ENCODE measurements around the gene DDR1. TPM values are rescaled to one million over a fixed set of nuclear protein-coding genes. Genes with fewer than 3 reads are reported as not detected.

DDR1 gene
- total RNA-seq, 2 experiments from 2014 or later: 6.5 to 6.6 TPM

DNA sequence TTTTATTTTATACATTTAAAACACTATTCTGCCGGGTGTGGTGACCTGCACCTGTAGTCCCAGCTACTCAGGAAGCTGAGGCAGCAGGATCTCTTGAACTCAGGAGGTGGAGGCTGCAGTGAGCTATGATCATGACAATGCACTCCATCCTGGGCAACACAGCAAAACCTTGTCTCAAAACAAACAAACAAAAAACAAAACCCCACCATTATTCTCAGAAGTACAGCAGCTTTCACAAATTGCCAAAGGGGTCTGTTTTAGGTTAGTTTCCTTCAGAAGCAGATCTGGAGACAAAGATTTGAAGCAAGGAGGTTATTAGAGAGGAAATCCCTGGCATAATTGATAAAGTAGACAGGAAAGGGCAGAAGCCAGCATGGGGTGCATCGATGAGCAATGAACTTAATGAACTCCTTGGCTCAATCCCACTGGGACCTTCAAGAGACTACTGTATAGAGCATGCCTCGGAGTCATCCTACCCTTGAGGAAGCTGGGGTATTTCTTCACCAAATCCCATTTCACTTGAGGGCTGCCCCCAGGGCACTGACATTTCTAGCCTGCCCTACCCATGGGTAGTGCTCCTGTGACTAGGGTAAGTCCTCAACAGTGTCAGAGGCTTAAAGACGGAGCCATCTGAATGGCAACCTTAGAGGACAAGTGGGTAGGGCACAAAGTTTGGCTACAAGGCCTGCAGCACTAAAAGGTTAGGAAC lies 43.2 kb upstream of the DDR1 start:
- Mint-ChIP-seq H3K9me3 (no peaks in the 10 kb centered on the region), H3K36me3 (ENCODE audit: low read depth) (no peaks in the 10 kb centered on the region), H3K4me3 (no peak overlapping the region), H3K4me1 (ENCODE audit: low read depth) (peaks cover 16% of the 10 kb centered on the region), H3K27ac (no peak overlapping the region), H3K27me3 (no peaks in the 10 kb centered on the region)
- H3K27me3 ChIP-seq (ENCODE audit: control insufficient read depth in 1 of 2, insufficient read depth in 2 of 2, low read length in 2 of 2): no peaks in the 10 kb centered on the region
- H3K4me1 ChIP-seq (ENCODE audit: insufficient read depth, low read length): peaks cover 29% of the 10 kb centered on the region
- intact Hi-C loops (cut with DNase I, micrococcal nuclease): no loop called here
- H3K4me3 ChIP-seq (ENCODE audit: low read length): no peak overlapping the region
- POLR2A ChIA-PET: interaction anchor here (1.0 kb wide), 1 partner anchor 11 kb away, joined by 4 read pairs; no protein-coding TSS in a partner anchor
- no peak for TF ChIP-seq CTCF (IDR thresholded peaks at IDR 0.05)
- ATAC-seq (ENCODE audit: poor library complexity) (no peak), DNase-seq (no peak)
- no peaks in the 10 kb centered on the region for H3K36me3 ChIP-seq (ENCODE audit: insufficient read depth, low read length)
- CTCF ChIA-PET: no interaction called here
- no peaks in the 10 kb centered on the region for H3K9me3 ChIP-seq (ENCODE audit: control insufficient read depth in 1 of 2, insufficient read depth in 1 of 2, low read length in 2 of 2)
- H3K27ac ChIP-seq (ENCODE audit: low read depth in 1 of 2, low read length in 2 of 2): no peak overlapping the region

DNA sequence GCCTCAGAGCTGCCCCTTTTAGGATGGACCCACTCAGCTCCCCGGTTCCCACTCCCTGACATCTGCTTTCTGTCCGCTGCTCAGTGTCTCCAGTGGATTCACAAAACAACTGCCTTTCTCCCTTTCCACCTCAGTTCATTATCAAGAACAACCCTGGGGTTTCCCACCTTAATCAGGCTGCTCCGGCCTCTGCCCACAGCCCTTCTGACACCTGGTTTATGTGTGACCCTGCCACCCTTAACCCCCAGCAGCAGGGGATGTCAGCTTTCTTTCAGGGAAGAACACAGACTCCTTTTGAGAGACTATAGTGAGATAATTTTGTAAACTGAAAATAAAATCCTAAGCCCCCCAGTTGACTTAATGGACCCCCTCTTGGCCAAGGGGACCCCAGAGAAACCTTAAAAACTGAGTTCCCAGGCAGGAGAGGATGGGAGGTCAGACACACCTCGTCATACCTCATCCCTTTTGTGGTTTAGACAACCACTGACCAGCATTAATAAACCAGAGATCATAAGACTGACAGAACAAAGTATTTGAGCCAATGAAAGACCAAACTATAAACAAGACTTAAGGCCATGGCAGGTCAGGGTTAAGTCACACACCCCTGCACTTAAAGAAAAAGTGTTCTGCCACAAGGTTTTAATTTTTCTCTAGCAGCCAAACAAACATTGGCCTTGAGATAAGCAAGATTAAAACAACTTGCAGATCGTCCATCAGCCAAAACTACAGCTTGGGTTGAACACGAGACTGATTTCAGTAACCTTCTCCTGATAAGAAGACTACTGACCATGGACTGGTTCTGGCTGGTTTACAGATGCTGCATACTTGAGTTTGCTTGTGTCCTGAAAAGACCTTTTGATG lies 42.4 kb upstream of the DDR1 start:
- H3K9me3 Mint-ChIP-seq: no peaks in the 10 kb centered on the region
- no peak overlapping the region for H3K27ac Mint-ChIP-seq
- POLR2A ChIA-PET: interaction anchor here (0.6 kb wide), 1 partner anchor 228 kb away, joined by 5 read pairs; no protein-coding TSS in a partner anchor
- H3K4me3 ChIP-seq (ENCODE audit: low read length): no peak overlapping the region
- H3K27me3 ChIP-seq (ENCODE audit: control insufficient read depth in 1 of 2, insufficient read depth in 2 of 2, low read length in 2 of 2): no peaks in the 10 kb centered on the region
- peaks cover 29% of the 10 kb centered on the region for H3K4me1 ChIP-seq (ENCODE audit: insufficient read depth, low read length)
- H3K9me3 ChIP-seq (ENCODE audit: control insufficient read depth in 1 of 2, insufficient read depth in 1 of 2, low read length in 2 of 2): no peaks in the 10 kb centered on the region
- H3K4me1 Mint-ChIP-seq (ENCODE audit: low read depth): peaks cover 16% of the 10 kb centered on the region
- TF ChIP-seq CTCF (IDR thresholded peaks at IDR 0.05): no peak
- DNase-seq (peak in 1 of 14 experiments; percentile 16), ATAC-seq (ENCODE audit: poor library complexity) (no peak)
- no peak overlapping the region for H3K4me3 Mint-ChIP-seq
- H3K27ac ChIP-seq (ENCODE audit: low read depth in 1 of 2, low read length in 2 of 2): no peak overlapping the region
- no peaks in the 10 kb centered on the region for H3K27me3 Mint-ChIP-seq
- intact Hi-C loops (cut with DNase I, micrococcal nuclease): no loop called here
- H3K36me3 ChIP-seq (ENCODE audit: insufficient read depth, low read length): no peaks in the 10 kb centered on the region
- no peaks in the 10 kb centered on the region for H3K36me3 Mint-ChIP-seq (ENCODE audit: low read depth)
- CTCF ChIA-PET: interaction anchor here (0.6 kb wide), 1 partner anchor 12 kb away, joined by 3 read pairs; no protein-coding TSS in a partner anchor

GRCh38 chr6:30842754-30843610 lies 41.3 kb upstream of the DDR1 start:
- Mint-ChIP-seq H3K27ac (no peak overlapping the region), H3K36me3 (ENCODE audit: low read depth) (no peaks in the 10 kb centered on the region), H3K4me3 (no peak overlapping the region), H3K27me3 (no peaks in the 10 kb centered on the region), H3K9me3 (no peaks in the 10 kb centered on the region), H3K4me1 (ENCODE audit: low read depth) (peaks cover 16% of the 10 kb centered on the region)
- H3K36me3 ChIP-seq (ENCODE audit: insufficient read depth, low read length): no peaks in the 10 kb centered on the region
- CTCF ChIA-PET: interaction anchor here (1.1 kb wide), 1 partner anchor 14 kb away, joined by 3 read pairs; no protein-coding TSS in a partner anchor
- H3K27me3 ChIP-seq (ENCODE audit: control insufficient read depth in 1 of 2, insufficient read depth in 2 of 2, low read length in 2 of 2): no peaks in the 10 kb centered on the region
- no peaks in the 10 kb centered on the region for H3K9me3 ChIP-seq (ENCODE audit: control insufficient read depth in 1 of 2, insufficient read depth in 1 of 2, low read length in 2 of 2)
- H3K4me1 ChIP-seq (ENCODE audit: insufficient read depth, low read length): peaks cover 29% of the 10 kb centered on the region
- ATAC-seq (ENCODE audit: poor library complexity) (no peak), DNase-seq (peak in 1 of 14 experiments; percentile 6)
- POLR2A ChIA-PET: no interaction called here
- intact Hi-C loops (cut with DNase I, micrococcal nuclease): no loop called here
- no peak overlapping the region for H3K4me3 ChIP-seq (ENCODE audit: low read length)
- TF ChIP-seq CTCF (IDR thresholded peaks at IDR 0.05): no peak
- no peak overlapping the region for H3K27ac ChIP-seq (ENCODE audit: low read depth in 1 of 2, low read length in 2 of 2)
